Measurements from ENCODE around the gene VSTM2L.

VSTM2L gene

GRCh38 chr20:37938181-37938750 lies 35.3 kb downstream of the VSTM2L start:
- Histone ChIP-seq H3K79me2 (ENCODE audit: insufficient read depth, low read length) (no peaks in the 10 kb centered on the region), H4K20me1 (ENCODE audit: insufficient read depth, low read length) (no peaks in the 10 kb centered on the region), H2AFZ (ENCODE audit: low read length) (no peak overlapping the region), H3K4me2 (ENCODE audit: low read length) (no peak overlapping the region), H3K9me2 (ENCODE audit: low read depth, low read length) (no peaks in the 10 kb centered on the region), H3K9ac (ENCODE audit: low read length) (no peak overlapping the region), H3K27ac (ENCODE audit: low read depth, low read length, poor library complexity, severe bottlenecking) (no peak overlapping the region), H3K4me3 (ENCODE audit: low read depth, low read length, poor library complexity, severe bottlenecking) (no peak overlapping the region), H3K9me3 (ENCODE audit: low read length) (no peaks in the 10 kb centered on the region), H3K4me1 (ENCODE audit: insufficient read depth, low read length, severe bottlenecking) (peaks cover 4% of the 10 kb centered on the region), H3K36me3 (ENCODE audit: insufficient read depth, low read length) (no peaks in the 10 kb centered on the region), H3F3A (ENCODE audit: insufficient read depth, low read length) (no peaks in the 10 kb centered on the region), H3K27me3 (ENCODE audit: insufficient read depth, low read length) (no peaks in the 10 kb centered on the region; the same call in 1 of the 2 replicates)
- TF ChIP-seq EZH2 (IDR thresholded peaks at IDR 0.05; ENCODE audit: borderline replicate concordance, low read length), result no peak
- TF ChIP-seq CTCF (IDR thresholded peaks at IDR 0.05; ENCODE audit: low read length), result no peak

DNA sequence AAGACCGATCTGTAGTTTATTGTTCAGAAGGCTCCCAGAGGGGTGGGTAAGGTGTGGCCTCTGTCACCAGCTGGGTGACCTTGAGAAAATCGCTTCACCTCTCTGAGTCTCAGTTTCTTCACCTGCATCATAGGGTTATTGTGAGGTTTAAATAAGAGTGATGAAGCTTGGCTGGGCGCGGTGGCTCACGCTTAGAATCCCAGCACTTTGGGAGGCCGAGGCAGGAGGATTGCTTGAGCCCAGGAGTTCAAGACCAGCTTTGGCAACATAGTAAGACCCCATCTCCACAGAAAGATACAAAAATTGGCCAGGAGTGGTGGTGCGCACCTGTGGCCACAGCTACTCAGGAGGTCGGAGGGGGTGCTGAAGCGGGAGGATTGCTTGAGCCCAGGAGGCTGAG lies 36.0 kb downstream of the VSTM2L start:
- H3K4me1 ChIP-seq (ENCODE audit: insufficient read depth, low read length, severe bottlenecking), result peaks cover 7% of the 10 kb centered on the region
- no peak overlapping the region for H3K27ac ChIP-seq (ENCODE audit: low read depth, low read length, poor library complexity, severe bottlenecking)
- no peaks in the 10 kb centered on the region for H3K9me3 ChIP-seq (ENCODE audit: low read length)
- H3K4me3 ChIP-seq (ENCODE audit: low read depth, low read length, poor library complexity, severe bottlenecking), result no peak overlapping the region
- no peaks in the 10 kb centered on the region for H3F3A ChIP-seq (ENCODE audit: insufficient read depth, low read length)
- H3K9me2 ChIP-seq (ENCODE audit: low read depth, low read length), result no peaks in the 10 kb centered on the region
- H3K36me3 ChIP-seq (ENCODE audit: insufficient read depth, low read length), result no peaks in the 10 kb centered on the region
- H3K79me2 ChIP-seq (ENCODE audit: insufficient read depth, low read length), result no peaks in the 10 kb centered on the region
- no peaks in the 10 kb centered on the region; the same call in 1 of the 2 replicates for H3K27me3 ChIP-seq (ENCODE audit: insufficient read depth, low read length)
- no peak overlapping the region for H2AFZ ChIP-seq (ENCODE audit: low read length)
- H3K4me2 ChIP-seq (ENCODE audit: low read length), result no peak overlapping the region
- H4K20me1 ChIP-seq (ENCODE audit: insufficient read depth, low read length), result no peaks in the 10 kb centered on the region
- no peak for TF ChIP-seq EZH2 (IDR thresholded peaks at IDR 0.05; ENCODE audit: borderline replicate concordance, low read length)
- no peak for TF ChIP-seq CTCF (IDR thresholded peaks at IDR 0.05; ENCODE audit: low read length)
- H3K9ac ChIP-seq (ENCODE audit: low read length), result no peak overlapping the region

DNA sequence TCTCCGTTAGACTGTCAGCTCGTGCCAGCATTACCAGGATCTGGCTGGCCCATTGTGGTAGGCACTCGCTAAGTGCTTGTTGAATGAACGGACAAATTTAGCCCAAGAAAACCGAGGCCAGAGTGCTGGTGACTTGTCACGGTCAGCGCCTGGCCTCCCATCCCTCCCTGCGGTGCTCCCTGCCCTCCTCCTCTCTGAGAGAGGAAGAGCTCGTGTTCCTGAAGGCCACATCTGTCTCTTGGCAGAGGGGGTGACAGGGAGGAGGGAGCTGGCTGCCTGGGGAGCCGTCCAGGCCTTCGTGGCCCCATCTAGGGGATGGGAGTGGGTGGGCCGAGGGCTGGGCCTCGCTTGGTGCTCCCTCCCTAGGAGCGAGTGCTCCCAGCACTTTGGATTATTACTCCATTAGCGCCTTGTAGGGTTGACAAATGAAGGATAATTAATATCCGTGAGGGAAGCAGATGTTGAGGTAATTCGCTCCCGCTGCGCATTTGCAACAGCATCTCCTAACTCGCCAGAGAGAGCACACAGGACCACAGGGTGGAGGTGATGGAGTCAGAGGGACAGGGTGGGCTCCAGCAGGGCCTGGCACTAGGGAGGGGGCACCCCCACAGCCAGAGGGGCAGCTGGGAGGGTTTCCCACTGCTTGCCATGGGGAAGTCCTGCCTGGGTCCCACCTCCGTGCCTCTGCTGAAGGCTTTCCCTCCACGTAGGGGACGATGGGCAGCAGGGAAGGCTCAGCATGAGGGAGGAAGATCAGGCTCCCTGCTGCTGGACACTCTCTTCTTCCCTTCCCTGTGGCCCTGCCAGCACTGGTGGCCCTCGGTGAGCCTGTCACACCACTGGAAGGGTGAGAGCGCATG lies 37.0 kb downstream of the VSTM2L start:
- Histone ChIP-seq H3K4me3 (ENCODE audit: low read depth, low read length, poor library complexity, severe bottlenecking) (no peak overlapping the region), H3K79me2 (ENCODE audit: insufficient read depth, low read length) (no peaks in the 10 kb centered on the region), H4K20me1 (ENCODE audit: insufficient read depth, low read length) (no peaks in the 10 kb centered on the region), H3K9ac (ENCODE audit: low read length) (no peak overlapping the region), H3K9me3 (ENCODE audit: low read length) (no peaks in the 10 kb centered on the region), H3K4me2 (ENCODE audit: low read length) (no peak overlapping the region), H3K36me3 (ENCODE audit: insufficient read depth, low read length) (no peaks in the 10 kb centered on the region), H3K27ac (ENCODE audit: low read depth, low read length, poor library complexity, severe bottlenecking) (no peak overlapping the region), H3K4me1 (ENCODE audit: insufficient read depth, low read length, severe bottlenecking) (peaks cover 7% of the 10 kb centered on the region), H2AFZ (ENCODE audit: low read length) (no peak overlapping the region), H3K27me3 (ENCODE audit: insufficient read depth, low read length) (no peaks in the 10 kb centered on the region; the same call in 1 of the 2 replicates), H3F3A (ENCODE audit: insufficient read depth, low read length) (no peaks in the 10 kb centered on the region), H3K9me2 (ENCODE audit: low read depth, low read length) (no peaks in the 10 kb centered on the region)
- TF ChIP-seq CTCF (IDR thresholded peaks at IDR 0.05; ENCODE audit: low read length), result no peak
- no peak for TF ChIP-seq EZH2 (IDR thresholded peaks at IDR 0.05; ENCODE audit: borderline replicate concordance, low read length)

All from OCI-LY1 (cell line).